ENCODE data around the gene MMP15. TPM values are rescaled to one million over a fixed set of nuclear protein-coding genes. Genes with fewer than 3 reads are reported as not detected.
"Not testable (repeated sequence)": the region's sequence is repeated elsewhere in the genome, so short reads cannot be mapped to it uniquely, and the experiment has no call there.

MMP15 gene
- total RNA-seq = 23.2 TPM
- long read RNA-seq, partial matches to known transcripts = 4 of 5 reads
- long read RNA-seq, other reads (novel, unspliced or antisense) = 1 of 5 reads

DNA sequence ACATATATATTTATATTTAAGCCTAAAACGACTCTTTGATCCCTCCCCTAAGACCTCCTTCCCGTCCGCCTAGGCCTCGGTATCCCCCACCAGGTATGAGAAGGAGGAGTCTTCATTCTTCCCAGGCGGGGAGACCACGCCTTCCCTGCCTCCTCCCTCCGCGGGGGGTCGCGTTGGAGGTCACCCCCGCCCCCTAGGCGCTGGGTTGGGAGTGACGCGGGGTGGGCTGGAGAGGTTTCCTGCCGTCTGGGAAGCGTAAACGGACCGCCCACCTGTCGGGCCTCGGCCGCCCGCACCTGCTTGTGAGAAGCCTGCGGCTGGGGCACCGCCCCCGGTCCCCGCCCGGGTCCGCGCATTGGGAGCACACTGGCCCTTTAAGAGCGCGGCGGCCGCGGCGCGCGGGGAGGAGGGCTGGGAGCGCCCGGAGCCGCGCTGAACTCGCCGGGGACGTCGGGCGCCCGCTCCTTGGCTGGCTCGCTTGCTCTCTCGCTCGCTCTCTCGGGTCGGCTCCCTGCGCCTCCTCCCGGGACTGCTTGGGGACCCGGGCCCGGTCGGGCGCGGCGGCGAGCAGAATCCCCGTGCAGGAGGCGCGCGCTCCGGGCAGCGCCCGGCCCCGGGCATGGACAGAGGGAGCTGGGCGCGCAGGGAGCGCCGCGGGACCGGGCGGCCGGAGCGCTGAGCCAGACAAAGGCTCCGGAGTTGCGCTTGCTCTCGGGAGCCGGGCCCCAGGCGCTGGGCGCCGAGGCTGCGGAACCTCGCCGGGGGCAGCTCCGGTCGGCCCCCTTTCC is at the start of gene MMP15:
TSS of gene MMP15 (plus strand) at position 404 of the 788 bp plus-strand sequence. CDS start 597 bp downstream, outside the sequence.
- no peak for DNase-seq (ENCODE audit: low spot score)

DNA sequence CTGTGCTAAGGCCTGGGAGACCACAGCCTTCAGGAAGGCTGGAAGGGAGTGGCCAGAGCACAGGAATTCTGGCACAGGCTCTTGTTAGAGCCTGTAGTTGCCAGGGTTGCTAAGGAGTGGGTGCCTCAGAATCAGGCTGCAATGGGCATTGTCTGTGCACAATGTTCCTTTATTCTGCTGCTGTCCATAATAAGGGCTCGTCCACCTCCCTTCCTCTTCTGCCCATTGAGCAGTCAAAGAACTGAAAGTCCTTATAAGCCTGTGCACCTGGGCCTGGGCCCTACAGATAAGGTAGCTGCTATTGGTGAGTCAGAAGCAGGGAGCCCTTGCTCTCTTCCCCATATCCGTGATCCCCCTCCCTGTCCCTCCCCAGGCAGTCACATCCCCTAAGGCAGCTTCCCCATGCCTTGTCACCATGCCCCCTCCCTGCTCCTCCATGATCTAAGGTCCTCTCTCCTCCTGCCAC is 49.2 kb upstream of the MMP15 start:
- no peak for DNase-seq (ENCODE audit: low spot score)

DNA sequence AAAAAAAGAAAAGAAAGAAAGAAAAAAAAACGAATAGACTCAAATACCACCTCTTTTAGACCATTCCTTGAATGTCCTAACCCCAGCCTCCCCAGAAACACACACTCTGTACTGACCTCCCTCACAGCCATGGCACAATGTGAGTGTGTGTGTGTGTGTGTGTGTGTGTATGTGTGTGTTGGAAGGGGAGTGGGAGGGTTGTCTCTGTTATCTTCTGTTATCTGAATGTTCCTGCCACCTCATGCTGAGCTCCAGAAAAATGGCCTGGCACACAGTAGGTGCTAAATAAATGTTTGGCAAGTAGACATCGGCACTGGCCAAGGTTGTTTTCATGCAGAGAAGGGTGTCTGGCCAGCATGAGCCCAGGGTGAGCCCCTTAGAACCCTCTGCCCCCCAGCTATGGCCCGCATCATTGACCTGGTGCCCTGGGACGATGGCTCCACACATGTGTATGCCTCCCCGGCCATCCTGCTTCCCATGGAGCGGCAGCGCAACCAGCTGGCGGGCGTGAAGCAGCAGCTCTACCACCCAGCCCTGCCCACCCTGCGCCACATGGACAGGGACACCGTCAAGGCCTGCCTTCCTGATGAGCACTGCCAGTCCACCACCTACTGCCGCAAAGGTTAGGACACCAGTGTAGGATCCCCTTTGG is 48.0 kb upstream of the MMP15 start:
- no peak for DNase-seq (ENCODE audit: low spot score)

DNA sequence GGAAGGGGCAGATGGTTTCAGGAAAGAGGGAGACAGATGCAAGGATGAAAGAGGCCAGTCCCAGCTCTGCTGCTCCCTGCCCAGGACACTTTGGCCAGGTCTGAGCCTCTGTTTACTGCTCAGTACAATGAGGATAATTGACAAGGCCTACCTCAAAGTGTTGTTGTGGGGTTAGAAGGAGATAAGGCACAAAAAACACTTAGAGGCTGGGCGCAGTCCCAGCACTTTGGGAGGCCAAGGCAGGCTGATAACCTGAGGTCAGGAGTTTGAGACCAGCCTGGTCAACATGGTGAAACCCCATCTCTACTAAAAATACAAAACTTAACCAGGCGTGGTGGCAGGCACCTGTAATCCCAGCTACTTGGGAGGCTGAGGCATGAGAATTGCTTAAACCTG is 47.5 kb upstream of the MMP15 start:
- DNase-seq (ENCODE audit: low spot score) = not testable (repeated sequence)

DNA sequence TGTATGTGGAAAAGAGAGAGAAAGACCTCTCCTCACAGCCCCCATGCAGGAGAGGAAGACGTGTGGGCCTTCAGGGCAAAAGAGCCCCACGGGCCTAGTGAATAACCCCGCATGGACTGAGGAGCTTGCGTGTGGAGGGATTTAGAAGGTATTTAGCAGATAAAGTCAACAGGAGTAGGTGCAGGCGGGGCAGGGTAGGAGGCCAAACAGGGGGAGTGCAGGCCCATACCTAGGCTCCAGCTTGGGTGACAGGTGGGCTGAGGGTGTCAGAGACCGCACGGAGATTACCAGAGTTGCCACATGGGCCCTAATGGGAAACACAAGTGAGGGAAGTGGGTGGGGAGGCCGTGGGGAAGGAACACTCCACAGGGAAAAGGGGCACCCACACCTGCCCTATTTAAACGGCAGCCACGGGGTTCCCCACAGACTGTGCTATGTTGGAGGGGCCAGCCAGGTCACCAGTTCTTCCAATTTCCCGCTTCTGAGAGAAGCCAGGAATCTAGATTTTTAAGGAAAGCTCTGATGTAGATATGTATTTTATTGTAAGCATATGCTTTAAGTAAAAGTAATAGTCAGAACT is 46.5 kb upstream of the MMP15 start:
- no peak for DNase-seq (ENCODE audit: low spot score)

DNA sequence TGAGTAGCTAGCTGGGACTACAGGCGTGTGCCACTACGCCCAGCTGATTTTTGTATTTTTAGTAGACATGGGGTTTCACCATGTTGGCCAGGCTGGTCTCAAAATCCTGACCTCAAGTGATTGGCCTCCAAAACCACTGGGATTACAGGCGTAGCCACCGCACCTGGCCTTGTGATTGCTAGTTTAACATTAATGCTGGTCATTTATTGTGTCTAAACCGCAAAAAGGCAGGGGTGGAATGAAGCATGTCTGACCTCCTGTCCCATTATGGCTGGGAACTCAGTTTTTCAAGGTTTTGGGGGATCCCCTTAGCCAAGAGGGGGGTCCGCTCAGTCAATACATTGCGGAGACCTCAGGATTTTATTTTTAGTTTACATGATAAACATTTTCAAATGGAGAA is 43.9 kb upstream of the MMP15 start:
- no peak for DNase-seq (ENCODE audit: low spot score)

DNA sequence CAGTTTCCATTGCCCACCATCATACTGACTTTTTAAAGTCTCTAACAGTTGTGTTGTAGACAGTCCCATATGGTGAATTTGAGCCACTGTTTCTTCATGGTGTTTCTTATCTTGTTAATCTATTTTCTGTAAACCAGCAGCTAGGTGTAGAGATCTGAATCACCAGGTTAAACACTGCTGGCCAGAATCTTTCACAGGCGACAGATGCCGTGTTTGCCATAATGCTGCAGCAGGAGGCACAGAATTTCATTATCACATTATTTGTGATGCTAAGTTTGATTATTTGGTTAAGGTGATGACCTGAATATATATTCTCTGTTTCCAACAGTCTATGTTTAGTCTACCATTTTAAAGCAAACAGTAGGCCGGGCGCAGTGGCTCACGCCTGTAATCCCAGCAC is 43.2 kb upstream of the MMP15 start:
- no peak for DNase-seq (ENCODE audit: low spot score)

DNA sequence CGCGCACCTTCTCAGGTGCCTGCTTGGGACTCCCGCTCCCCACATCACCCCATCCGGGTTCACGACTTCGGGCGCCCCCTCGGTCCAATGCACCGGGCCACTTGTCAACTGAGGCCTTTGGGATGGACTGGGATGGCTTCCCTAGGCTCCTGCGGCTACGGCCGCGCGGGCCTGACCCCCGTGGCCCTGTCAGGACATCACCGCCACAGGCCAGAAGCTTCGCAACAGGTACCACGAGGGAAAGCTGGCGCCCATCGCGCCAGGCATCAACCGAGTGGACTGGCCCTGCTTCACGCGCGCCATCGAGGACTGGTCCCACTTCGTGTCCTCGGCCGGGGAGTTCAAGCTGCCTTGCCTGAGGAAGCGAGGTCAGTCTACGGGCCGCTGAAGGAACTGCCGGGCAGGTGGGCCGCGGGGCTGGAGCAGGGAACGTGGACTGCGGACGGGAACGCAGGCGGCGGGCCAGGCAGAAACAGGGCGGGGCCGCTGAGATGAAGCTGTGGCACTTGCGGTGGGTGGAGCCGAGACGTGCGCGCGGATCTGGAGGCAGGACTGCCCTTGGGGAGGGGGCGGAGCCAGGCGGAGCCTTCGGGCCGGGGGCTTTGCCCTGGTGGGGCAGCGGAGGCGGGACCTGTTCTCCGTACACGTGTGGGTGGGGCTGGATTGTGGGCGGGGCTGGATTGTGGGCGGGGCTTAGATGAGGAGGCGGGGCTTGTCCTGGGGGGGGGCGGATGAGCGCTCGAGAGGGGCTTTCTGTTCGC is 40.9 kb upstream of the MMP15 start:
- DNase-seq (ENCODE audit: low spot score) = peak; percentile 94

DNA sequence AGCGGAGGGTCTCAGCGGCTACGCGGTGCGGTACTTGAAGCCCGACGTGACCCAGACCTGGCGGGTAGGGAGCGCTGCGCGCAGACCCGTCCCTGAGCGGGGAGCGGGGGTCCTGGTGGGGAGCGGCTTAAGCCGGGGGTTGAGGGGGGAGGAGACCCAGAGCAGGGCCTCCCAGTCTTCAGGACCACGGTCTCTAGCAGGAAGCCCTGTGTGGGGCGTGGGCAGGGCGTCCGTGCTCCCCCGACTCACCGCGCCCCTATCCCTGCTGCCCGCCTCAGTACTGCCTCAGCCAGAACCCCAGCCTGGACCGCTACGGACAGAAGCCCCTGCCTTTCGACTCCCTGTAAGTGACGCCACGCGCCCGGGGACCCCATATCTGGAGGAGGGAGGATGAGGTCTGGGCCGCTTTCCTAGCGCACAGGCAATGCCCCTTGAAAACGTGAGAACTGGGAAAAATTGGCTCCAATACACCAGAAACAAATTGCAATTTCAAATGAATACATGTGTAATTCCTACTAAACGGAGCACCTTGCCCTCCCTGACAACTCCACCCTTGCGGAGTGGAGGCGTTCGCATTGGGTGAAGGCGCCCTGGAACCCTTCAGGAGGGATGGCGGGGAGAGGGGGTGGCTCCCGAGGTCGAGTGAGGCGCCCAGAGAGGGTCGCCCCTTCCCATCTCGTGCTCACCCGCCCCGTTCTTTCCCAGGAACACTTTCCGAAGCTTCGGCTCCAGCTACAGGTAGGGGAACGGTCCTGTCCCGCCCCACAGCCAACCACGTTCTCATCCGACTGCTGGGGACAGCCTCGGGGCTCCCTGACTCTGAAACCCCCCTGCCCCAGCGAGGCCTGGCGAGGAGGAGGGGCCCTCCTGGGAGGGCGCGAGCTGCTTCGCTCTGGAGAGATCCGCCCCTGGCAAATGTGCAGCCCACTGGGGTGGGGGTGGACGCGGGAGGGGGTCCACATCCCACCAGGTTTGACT is 40.1 kb upstream of the MMP15 start:
- DNase-seq (ENCODE audit: low spot score) = no peak

DNA sequence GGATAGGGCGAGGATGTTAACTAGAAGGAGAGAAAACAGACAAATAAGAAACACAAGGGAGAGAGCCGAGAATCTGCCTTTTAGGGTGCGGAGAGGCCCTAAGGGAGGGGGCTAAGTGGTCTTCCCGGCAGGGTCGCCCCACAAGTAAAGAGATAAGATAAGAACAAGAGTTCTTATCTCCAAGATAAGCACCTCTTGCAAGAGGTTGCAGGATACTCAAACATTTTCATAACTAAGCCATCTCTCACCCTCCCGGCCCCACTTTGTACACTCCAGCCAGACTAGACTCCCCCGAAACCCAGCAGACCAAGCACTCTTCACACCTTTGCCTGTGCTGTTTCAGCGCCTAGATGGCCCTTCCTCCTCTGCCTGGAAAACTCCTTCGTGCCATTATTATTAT is 39.4 kb upstream of the MMP15 start:
- DNase-seq (ENCODE audit: low spot score) = no peak

DNA sequence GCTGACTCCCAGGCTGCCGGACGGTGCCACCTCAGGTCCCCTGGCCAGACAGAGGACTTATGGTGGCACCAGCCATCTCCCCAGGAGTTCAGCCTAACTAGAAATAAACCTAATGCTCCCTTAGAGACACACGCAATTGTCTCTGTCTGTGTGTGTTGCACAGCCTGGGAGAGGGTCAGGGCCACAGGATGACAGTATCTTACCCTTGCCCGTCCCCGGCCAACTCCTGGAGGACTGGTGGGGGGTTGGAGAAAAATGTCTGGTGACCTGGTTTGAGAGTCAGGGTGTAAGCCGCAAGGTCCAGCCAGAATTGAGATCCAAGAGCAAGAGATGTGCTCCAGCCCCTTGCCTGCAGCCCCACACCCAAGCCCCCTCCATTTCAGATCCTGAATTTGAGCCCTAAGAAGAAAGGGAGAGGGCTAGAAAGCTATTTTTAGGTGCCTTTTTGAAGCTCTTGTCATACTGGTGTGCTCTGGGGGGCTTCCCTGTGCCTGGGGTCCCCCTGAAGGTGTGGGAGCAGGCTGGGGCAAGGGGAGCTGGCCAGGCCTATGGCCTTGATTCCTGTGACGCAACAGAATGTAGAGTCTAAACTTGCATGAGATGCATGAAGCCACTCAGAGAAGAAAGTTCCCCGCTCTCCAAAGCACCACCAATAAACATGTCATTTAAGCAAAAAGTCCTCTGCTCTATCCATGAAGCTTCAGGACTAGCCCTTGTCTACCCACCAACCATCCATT is 37.9 kb upstream of the MMP15 start:
- no peak for DNase-seq (ENCODE audit: low spot score)

DNA sequence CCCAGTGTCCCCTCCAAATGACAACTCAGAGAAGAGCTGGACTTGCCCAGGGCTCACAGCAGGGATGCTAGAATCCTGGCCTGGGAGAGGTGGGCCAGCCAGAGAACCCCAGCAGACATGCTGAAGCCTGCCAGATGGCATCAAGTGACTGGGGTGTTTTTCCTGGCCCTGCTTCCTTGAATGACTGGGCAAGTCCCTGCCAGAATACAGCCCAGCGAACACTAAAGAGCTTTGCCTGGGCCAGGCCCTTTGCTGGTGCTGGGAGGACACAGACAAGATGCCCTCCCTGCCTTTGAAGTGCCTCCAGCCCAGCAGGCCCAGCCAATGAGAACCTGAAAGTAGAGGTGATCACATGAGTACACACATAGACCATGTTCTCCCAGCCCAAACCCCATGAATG is 36.6 kb upstream of the MMP15 start:
- no peak for DNase-seq (ENCODE audit: low spot score)

DNA sequence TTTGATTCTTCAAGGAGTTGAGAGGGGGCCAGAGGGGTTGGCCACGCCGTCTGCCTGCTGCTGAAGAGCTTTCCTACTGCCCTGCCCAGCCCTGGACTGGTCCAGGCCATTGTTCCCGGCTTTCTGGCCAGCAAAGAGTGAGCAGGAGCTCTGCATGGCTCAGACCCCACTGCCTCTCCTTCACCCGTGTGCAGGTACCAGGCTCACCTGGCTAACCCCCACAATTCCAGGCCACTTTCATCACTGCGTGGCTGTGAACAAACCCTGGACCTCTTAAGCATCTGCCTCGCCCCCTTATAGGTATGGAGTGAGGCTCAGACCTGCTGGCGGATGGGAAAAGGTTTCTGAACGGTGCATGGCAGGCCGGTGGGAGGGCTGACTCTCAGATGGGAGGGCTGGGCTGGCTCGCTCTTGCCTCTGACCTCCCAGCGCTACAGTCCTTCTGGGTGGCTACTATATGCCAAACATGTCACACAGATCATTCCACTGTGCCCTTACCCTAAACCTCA is 33.9 kb upstream of the MMP15 start:
- DNase-seq (ENCODE audit: low spot score) = no peak

DNA sequence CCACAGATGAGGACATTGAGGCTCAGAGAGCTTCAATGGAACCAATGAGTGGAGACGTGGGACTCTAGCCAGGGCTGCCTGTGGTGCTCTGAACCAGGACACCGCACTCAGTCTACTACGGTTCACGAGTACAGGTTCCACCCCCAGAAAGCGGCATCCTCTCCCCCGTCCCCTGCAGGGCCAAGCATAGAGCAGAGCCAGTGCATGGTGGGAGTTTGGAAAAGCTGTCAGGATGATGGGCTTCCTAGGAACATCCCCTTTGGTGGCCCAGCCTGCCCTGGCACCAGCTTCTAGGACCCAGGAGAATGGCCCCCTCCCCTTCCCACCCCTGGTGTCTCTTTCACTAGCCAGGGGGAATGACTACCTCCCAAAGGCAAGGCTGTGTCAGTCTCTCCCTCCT is 33.5 kb upstream of the MMP15 start:
- DNase-seq (ENCODE audit: low spot score) = no peak

DNA sequence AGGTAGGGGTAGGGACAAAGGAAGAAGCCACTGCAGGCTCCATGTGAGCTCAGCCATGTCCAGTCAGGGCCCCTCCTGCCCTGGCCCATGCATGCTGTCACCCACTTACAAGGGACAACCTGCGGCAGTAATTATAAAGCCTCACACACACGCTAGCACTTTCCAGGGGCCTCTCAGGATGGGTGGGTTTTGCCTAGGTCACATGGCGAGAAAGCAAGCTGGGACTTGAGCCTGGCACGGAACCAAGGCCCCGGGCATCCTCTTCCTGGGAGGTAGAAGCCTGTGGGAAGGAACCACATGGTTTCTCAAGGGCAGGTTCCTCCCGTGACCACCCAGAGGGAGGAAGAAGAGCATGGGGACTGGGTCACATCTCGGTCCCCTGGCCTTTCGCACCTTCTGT is 32.1 kb upstream of the MMP15 start:
- DNase-seq (ENCODE audit: low spot score) = no peak

DNA sequence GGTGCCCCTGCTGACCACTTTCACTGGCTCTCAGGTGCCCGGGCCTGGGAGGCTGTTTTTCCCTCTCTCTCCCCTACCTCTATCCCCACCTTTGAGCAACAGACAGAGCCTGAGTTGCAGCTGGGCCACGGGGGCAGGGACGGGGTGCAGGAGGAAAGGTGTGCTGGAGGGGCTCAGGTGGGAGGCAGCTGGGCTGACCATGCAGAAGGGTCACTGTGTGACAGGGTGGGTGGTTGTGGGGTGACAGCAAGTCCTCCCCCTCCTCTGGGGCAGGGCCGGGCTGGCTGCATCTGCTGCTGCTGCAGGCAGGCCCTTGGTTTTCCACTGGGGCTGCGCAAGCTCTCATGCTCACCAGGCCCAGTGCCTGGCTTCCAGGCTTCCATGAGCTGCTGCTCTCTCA is 31.7 kb upstream of the MMP15 start:
- no peak for DNase-seq (ENCODE audit: low spot score)

DNA sequence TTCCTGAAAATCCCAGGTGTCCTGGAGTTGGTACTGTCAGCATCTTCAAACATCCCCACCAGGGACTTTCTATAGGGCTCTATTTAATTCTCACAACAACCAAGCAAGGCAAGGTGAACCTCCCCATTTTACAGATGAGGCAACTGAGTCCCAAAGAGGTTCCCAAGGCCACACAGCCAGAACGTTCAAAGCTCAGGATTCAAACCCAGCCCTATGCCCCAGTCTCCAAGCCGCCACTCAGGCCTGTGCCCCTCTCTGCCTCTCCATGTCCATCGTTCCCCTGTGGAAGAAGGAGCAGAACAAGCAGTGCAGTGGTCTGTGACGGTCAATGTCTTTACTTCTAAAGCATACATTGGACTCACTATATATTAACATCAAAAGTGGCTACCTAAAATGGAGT is 31.2 kb upstream of the MMP15 start:
- no peak for DNase-seq (ENCODE audit: low spot score)

DNA sequence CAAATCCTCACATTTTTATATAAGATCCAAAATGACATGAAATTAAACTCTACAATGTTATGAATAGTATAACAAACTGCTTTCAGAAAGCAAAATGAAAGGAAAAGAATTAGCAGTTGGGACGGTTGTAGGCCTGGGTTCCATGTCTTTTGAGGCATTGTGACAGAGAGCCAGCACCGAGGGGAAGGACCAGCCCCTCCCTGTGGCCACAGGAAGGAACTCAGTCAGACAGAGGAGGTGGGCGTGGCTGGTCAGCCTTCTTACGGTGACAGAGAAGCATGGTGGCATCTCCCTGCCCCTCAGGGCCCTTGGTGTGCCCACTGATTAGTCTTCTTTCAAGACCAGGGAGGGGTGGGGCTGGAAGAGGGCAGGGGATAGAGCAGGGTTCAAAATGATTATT is 30.8 kb upstream of the MMP15 start:
- no peak for DNase-seq (ENCODE audit: low spot score)

DNA sequence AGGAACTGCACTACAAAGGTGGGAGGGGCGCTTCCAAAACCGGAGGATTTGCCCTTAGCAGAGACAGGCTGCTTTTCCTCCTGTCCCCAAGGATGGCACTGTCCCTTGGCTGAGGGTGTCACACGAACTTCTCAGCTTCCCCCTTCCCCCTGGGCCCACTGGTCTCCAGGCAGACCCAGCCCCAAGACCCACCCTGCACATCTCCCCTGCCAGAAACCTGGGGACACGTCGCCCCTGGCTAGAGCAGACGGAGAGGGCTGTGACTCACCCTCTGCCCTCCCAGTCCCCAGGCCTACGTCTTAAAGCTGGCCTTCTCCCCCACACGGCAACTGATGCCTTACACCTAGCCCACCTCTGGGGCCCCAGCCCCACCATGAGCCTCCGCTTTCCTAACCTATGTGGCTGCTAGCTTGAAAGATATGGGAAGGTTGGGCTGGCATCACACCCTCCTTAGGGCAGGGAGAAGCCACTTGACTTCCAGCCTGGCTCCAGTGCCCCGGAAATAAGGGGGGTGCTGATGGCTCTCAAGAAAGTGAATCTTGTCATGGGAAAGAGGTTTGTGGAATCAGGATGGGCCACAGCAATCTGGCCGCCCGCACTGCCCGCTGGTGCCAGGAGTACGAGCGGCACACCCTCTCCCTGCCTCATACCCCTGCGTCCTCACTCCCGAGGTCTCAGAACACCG is 29.7 kb upstream of the MMP15 start:
- DNase-seq (ENCODE audit: low spot score) = no peak
